Neural cell (in vitro differentiated cells): ENCODE measurements around the gene CLDN17. TPM values are rescaled to one million over a fixed set of nuclear protein-coding genes. Genes with fewer than 3 reads are reported as not detected.

ENCODE experiments used
- H2AFZ ChIP-seq: fragments of 200-600, 300-800 bp; sonication (generic), shearing (Covaris generic); 2 replicates; pipeline ENCODE4 v1.6.0; 2014; ENCODE audit warnings: low read depth, mild to moderate bottlenecking, antibody characterized with exemption, low read length, moderate library complexity
- H3F3A ChIP-seq: fragments of 200-600 bp; shearing (Covaris generic); 2 replicates; pipeline ENCODE4 v1.6.1; 2016; ENCODE audit warnings: mild to moderate bottlenecking, moderate library complexity, mixed read lengths, antibody characterized with exemption, low read length; ENCODE audit not compliant: insufficient read depth, poor library complexity, severe bottlenecking
- H3K27ac ChIP-seq: fragments of 200-600, 300-800 bp; sonication (generic), shearing (Covaris generic); 2 replicates; pipeline ENCODE4 v1.5.1; 2014; ENCODE audit warnings: mild to moderate bottlenecking, low read length, moderate library complexity
- H3K27me3 ChIP-seq: fragments of 300-800, 200-600 bp; sonication (generic), shearing (Covaris generic); 2 replicates; pipeline ENCODE4 v1.6.0; 2014; ENCODE audit warnings: mild to moderate bottlenecking, low read depth, low read length, moderate library complexity; ENCODE audit not compliant: insufficient read depth
- H3K36me3 ChIP-seq: fragments of 300-800, 200-600 bp; sonication (generic), shearing (Covaris generic); 2 replicates; pipeline ENCODE4 v1.5.1; 2014; ENCODE audit warnings: mild to moderate bottlenecking, antibody characterized with exemption, low read length, moderate library complexity; ENCODE audit not compliant: insufficient read depth
- H3K4me2 ChIP-seq: fragments of 300-800, 200-600 bp; sonication (generic), shearing (Covaris generic); 2 replicates; pipeline ENCODE4 v1.6.0; 2014; ENCODE audit warnings: mild to moderate bottlenecking, low read length
- H3K4me3 ChIP-seq: fragments of 300-800, 200-600 bp; sonication (generic), shearing (Covaris generic); 2 replicates; pipeline ENCODE4 v1.5.1; 2014; ENCODE audit warnings: mild to moderate bottlenecking, low read length, moderate library complexity
- H3K79me2 ChIP-seq: fragments of 200-600 bp; shearing (Covaris generic); replicated peaks from 2 replicates; pipeline ENCODE4 v1.6.0; 2014; ENCODE audit warnings: mild to moderate bottlenecking, low read length, moderate library complexity; ENCODE audit not compliant: insufficient read depth
- H3K9ac ChIP-seq: fragments of 300-800, 200-600 bp; sonication (generic), shearing (Covaris generic); 2 replicates; pipeline ENCODE4 v1.6.1; 2016; ENCODE audit warnings: mild to moderate bottlenecking, low read length, mixed read lengths
- H3K9me2 ChIP-seq: fragments of 200-600 bp; shearing (Covaris generic); 2 replicates; pipeline ENCODE4 v1.6.1; 2016; ENCODE audit warnings: mild to moderate bottlenecking, low read length, mixed read lengths; ENCODE audit not compliant: insufficient read depth
- H3K9me3 ChIP-seq: fragments of 200-600, 300-800 bp; sonication (generic), shearing (Covaris generic); 2 replicates; pipeline ENCODE4 v1.6.1; 2016; ENCODE audit warnings: mild to moderate bottlenecking, mixed run types, low read length, moderate library complexity, mixed read lengths
- H4K20me1 ChIP-seq: fragments of 200-600 bp; shearing (Covaris generic); 2 replicates; pipeline ENCODE4 v1.6.1; 2016; ENCODE audit warnings: mild to moderate bottlenecking, mixed run types; ENCODE audit not compliant: insufficient read depth
- CTCF ChIP-seq: fragments of 450-650 bp; IDR thresholded peaks from 2 replicates; pipeline ENCODE4 v1.5.1; 2014; ENCODE audit warnings: antibody characterized with exemption, mild to moderate bottlenecking, moderate library complexity; ENCODE audit not compliant: poor library complexity, severe bottlenecking
- EP300 ChIP-seq: fragments of 450-650 bp; conservative IDR thresholded peaks from 2 replicates; pipeline ENCODE4 v1.6.1; 2014; ENCODE audit warnings: antibody characterized with exemption, mild to moderate bottlenecking, moderate library complexity; ENCODE audit not compliant: poor library complexity, severe bottlenecking
- EZH2 ChIP-seq: fragments of 200-600, 300-800 bp; shearing (Covaris generic), sonication (generic); IDR thresholded peaks from 2 replicates; pipeline ENCODE4 v1.6.1; 2014; ENCODE audit warnings: antibody characterized with exemption, low read length, borderline replicate concordance, mild to moderate bottlenecking; ENCODE audit not compliant: insufficient read depth, poor library complexity, severe bottlenecking
- MXI1 ChIP-seq: fragments of 450-650 bp; conservative IDR thresholded peaks from 2 replicates; pipeline ENCODE4 v1.6.1; 2014; ENCODE audit warnings: antibody characterized with exemption, mild to moderate bottlenecking; ENCODE audit not compliant: poor library complexity, severe bottlenecking
- POLR2AphosphoS5 ChIP-seq: IDR thresholded peaks from 2 replicates; pipeline ENCODE4 v1.6.1; 2012
- RAD21 ChIP-seq: fragments of 450-650 bp; conservative IDR thresholded peaks from 2 replicates; pipeline ENCODE4 v1.6.1; 2014; ENCODE audit warnings: antibody characterized with exemption, mild to moderate bottlenecking, moderate library complexity
- REST ChIP-seq: IDR thresholded peaks from 2 replicates; pipeline ENCODE4 v1.6.1; 2012; ENCODE audit warnings: borderline replicate concordance
- SMC3 ChIP-seq: fragments of 450-650 bp; conservative IDR thresholded peaks from 2 replicates; pipeline ENCODE4 v1.6.1; 2014; ENCODE audit warnings: antibody characterized with exemption, mild to moderate bottlenecking, moderate library complexity; ENCODE audit not compliant: poor library complexity
- TAF1 ChIP-seq: IDR thresholded peaks from 2 replicates; pipeline ENCODE4 v1.6.1; 2012; ENCODE audit warnings: low read depth
- polyA plus RNA-seq: library from polyadenylated mRNA; depleted of rRNA; stranded (reverse); fragments of >200 nt; gene quantifications from 2 replicates; pipeline ENCODE4 v1.2.3, GENCODE V29; 2014

Gene CLDN17
- polyA plus RNA-seq, 1 donor from 2014 or later: not detected

GRCh38 chr21:30211071-30211470, 44.5 kb upstream of the CLDN17 start:
- no peak overlapping the region for H3K4me2 ChIP-seq
- no peaks in the 10 kb centered on the region for H3K36me3 ChIP-seq
- H3F3A ChIP-seq: no peaks in the 10 kb centered on the region
- H3K27ac ChIP-seq: no peak overlapping the region
- no peaks in the 10 kb centered on the region for H3K79me2 ChIP-seq
- H4K20me1 ChIP-seq: no peaks in the 10 kb centered on the region
- TF ChIP-seq RAD21 (no peak), POLR2AphosphoS5 (no peak), CTCF (no peak), SMC3 (no peak), REST (no peak), TAF1 (no peak), EZH2 (no peak), EP300 (no peak), MXI1 (no peak)
- H2AFZ ChIP-seq: no peak overlapping the region
- H3K9me3 ChIP-seq: no peaks in the 10 kb centered on the region
- no peak overlapping the region for H3K9ac ChIP-seq
- H3K27me3 ChIP-seq: no peaks in the 10 kb centered on the region
- H3K4me3 ChIP-seq: no peak overlapping the region
- H3K9me2 ChIP-seq: no peaks in the 10 kb centered on the region

- H3K4me3 ChIP-seq: no peak overlapping the region
- no peaks in the 10 kb centered on the region for H3K9me3 ChIP-seq
- H3K79me2 ChIP-seq: no peaks in the 10 kb centered on the region
- H3K9ac ChIP-seq: no peak overlapping the region
- H4K20me1 ChIP-seq: no peaks in the 10 kb centered on the region
- H3K9me2 ChIP-seq: no peaks in the 10 kb centered on the region
- H3K4me2 ChIP-seq: no peak overlapping the region
- no peaks in the 10 kb centered on the region for H3K27me3 ChIP-seq
- H2AFZ ChIP-seq: no peak overlapping the region
- no peaks in the 10 kb centered on the region for H3K36me3 ChIP-seq
- no peaks in the 10 kb centered on the region for H3F3A ChIP-seq
- no peak overlapping the region for H3K27ac ChIP-seq
- no peak for TF ChIP-seq TAF1
- TF ChIP-seq RAD21: no peak
- TF ChIP-seq EP300: no peak
- no peak for TF ChIP-seq MXI1
- TF ChIP-seq SMC3: no peak
- TF ChIP-seq REST: no peak
- no peak for TF ChIP-seq CTCF
- no peak for TF ChIP-seq POLR2AphosphoS5
- no peak for TF ChIP-seq EZH2
Observed at GRCh38 chr21:30209601-30210000, 43.0 kb upstream of the CLDN17 start.
